NCI-H1694 (cell line): ENCODE data around the gene ME1.
"Not testable (repeated sequence)": the region's sequence is repeated elsewhere in the genome, so short reads cannot be mapped to it uniquely, and the experiment has no call there.

Source experiments
- DNase-seq: peaks from one replicate; lab custom pipeline; 2025; lab: John Stamatoyannopoulos, UW

Gene ME1

GRCh38 chr6:83431545-83432155 is 799 bp upstream of the ME1 start:
- no peak for DNase-seq

GRCh38 chr6:83429857-83430610 is 817 bp downstream of the ME1 start:
- DNase-seq = no peak

GRCh38 chr6:83429269-83429668 is 1.6 kb downstream of the ME1 start:
- DNase-seq = no peak

GRCh38 chr6:83424392-83425018 is 6.3 kb downstream of the ME1 start:
- no peak for DNase-seq

GRCh38 chr6:83417880-83418663 is 12.8 kb downstream of the ME1 start:
- no peak for DNase-seq

GRCh38 chr6:83413068-83413467 is 17.8 kb downstream of the ME1 start:
- no peak for DNase-seq

GRCh38 chr6:83411731-83412130 is 19.1 kb downstream of the ME1 start:
- no peak for DNase-seq

GRCh38 chr6:83403191-83403590 is 27.7 kb downstream of the ME1 start:
- DNase-seq = no peak

- no peak for DNase-seq
Observed at GRCh38 chr6:83389606-83390005, 41.2 kb downstream of the ME1 start.

GRCh38 chr6:83385473-83385872 is 45.4 kb downstream of the ME1 start:
- no peak for DNase-seq

GRCh38 chr6:83384751-83385150 is 46.1 kb downstream of the ME1 start:
- no peak for DNase-seq

- no peak for DNase-seq
Observed at GRCh38 chr6:83381949-83382348, 48.9 kb downstream of the ME1 start.

- DNase-seq = no peak
Observed at GRCh38 chr6:83378621-83379388, 52.0 kb downstream of the ME1 start.

GRCh38 chr6:83371423-83371822 is 59.4 kb downstream of the ME1 start:
- no peak for DNase-seq

- no peak for DNase-seq
Observed at GRCh38 chr6:83370567-83370966, 60.3 kb downstream of the ME1 start.

- DNase-seq = no peak
Observed at GRCh38 chr6:83369692-83370091, 61.2 kb downstream of the ME1 start.

GRCh38 chr6:83368577-83368976 is 62.3 kb downstream of the ME1 start:
- no peak for DNase-seq

- no peak for DNase-seq
Observed at GRCh38 chr6:83367104-83367503, 63.7 kb downstream of the ME1 start.

- DNase-seq = no peak
Observed at GRCh38 chr6:83365931-83366330, 64.9 kb downstream of the ME1 start.

GRCh38 chr6:83362349-83362748 is 68.5 kb downstream of the ME1 start:
- DNase-seq = not testable (repeated sequence)

- no peak for DNase-seq
Observed at GRCh38 chr6:83359638-83360037, 71.2 kb downstream of the ME1 start.

- no peak for DNase-seq
Observed at GRCh38 chr6:83354747-83355146, 76.1 kb downstream of the ME1 start.
